Stimulated activated CD4-positive, alpha-beta T cell treated with anti-CD3 and anti-CD28 coated beads, TNF-alpha, amount 100 ng/mL, for 48 hours (primary cell): Measurements from ENCODE around the gene CAPN5.

Source experiments
- DNase-seq, 3 donors: peaks; one replicate each; pipeline ENCODE4 v3.0.0-alpha.2; 2020; ENCODE audit warnings: low read depth in 3 of 3

The CAPN5 gene

DNA sequence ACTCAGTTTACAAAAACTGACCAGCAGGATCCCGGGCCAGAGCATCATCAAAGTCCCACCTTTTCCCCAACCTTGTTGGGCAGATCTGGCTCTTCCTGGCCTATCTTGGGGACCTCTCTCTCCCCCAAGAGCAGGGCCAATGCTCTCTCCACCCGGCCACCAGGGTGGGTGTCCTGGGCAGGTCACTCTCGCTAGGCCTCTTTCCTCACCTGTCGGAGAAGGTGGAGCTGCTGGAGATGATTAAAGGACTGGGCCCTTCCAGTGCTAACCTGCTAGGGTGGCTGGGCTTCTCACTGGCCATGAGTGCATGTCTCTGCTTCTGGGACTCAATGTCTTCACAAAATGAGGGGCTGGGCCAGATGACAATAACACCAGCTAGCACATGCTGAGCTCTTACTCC lies 2.9 kb upstream of the CAPN5 start:
- DNase-seq, result no peak

DNA sequence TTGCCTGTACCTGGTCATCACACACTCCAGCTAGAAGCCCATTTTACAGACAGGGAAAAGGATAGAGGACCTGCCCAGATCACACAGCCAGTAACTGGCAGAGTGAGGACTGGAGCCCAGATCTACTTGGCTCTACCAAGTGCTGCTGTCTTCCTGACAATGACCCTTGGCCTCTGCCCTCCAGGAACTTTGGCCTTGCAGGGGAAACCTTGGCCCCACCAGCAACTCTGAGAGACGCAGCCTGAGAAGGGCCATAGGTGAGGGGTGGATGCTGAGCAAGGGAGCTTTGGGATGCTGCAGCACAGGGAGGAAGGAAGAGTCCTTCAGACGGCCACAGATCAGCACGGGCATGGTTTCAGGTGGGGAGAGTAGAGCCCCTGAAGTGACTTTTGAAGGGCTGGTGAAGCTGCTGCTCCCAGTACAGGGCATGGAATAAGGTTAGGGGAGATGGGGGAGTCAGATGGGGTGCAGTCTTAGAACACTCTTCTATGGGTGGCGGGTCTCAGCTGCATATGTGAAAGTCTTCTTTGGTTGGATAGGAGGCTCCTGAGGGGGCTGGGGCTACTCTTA lies 2.0 kb upstream of the CAPN5 start:
- no peak for DNase-seq

DNA sequence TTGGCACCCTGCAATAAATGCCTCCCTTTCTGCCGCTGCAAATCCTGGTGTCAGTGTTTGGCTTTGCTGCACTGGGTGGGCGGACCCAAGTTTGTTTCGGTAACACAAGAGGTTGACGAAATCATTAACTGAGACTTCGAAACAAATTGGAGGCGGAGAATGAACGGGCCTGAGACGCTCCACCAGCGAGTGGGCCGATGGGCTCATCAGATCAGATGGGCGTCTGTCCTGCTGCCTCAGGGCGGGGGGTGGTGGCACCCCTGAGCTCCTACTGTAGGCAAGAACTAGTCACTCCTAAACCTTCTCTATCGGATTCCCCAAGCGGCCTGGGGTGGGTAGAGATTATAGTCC lies 918 bp upstream of the CAPN5 start:
- no peak for DNase-seq

DNA sequence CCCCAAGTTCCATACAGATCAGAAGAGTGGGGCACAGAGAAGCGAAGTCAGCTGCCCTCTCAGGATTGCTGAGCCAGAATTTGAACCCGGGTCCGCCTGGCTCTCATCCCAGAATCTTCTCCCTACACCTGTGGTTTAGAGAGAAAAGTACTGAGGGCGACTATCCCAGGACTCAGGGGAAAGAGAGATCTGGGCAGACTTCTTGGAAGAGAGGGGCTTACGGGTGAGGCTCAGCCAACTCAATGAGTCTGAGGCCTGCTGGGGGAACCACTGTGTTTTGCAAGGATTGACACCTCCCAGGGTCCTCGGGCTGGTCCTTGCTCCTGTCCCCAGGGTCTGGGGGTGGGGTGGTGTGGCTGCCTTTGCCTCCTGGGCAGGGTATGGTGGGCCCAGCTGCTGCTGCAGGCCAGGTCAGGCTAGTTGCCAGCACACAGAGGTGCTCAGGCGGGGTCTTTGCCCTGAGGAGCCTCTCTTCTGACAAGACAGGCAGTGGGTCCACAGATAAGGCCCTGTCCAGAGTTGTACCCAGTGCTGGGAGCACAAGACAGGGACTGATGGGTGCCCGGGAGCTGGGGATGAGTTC lies 1.2 kb downstream of the CAPN5 start:
- no peak for DNase-seq

DNA sequence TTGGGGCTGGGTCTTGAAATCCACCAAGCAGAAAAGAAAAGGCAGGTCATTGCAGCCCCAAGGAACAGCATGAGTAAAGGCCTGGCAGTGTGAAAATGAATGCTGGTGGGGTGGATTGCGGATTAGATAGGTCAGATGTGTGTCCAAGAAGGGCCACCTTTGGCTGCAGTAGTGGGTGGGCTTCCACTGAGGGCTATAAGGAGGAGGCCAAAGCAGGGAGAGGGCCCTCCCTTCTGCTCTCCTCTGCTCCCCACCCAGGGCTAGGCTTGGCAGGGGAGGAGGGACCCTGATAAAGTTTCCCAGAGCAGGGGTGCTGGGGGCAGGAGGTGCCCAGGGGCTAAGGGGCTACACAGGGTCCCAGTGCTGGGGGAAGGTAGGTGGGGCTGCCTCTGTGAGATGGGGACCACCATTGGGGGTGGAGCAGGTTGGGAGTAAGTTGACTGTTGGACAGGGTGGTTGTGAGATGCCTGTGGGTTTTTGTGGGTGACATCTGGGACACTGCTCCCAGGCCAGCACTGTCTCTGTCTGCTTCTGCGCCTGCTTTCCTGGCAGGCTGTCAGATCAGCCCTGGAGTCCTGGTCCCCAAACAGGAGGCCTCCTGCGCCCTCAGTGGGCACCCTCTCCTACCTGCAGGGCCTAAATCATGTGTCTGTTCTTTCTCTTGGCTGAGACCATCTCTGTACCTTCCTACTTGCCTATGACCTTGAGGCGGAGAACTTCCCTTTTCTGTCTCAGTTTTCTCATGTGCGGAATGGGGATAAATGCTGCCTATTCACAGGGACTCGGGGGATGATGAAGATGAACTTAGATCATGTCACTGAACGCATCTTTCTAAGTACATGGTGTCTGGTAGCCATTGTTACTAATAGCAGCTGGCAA lies 1.9 kb downstream of the CAPN5 start:
- no peak for DNase-seq

DNA sequence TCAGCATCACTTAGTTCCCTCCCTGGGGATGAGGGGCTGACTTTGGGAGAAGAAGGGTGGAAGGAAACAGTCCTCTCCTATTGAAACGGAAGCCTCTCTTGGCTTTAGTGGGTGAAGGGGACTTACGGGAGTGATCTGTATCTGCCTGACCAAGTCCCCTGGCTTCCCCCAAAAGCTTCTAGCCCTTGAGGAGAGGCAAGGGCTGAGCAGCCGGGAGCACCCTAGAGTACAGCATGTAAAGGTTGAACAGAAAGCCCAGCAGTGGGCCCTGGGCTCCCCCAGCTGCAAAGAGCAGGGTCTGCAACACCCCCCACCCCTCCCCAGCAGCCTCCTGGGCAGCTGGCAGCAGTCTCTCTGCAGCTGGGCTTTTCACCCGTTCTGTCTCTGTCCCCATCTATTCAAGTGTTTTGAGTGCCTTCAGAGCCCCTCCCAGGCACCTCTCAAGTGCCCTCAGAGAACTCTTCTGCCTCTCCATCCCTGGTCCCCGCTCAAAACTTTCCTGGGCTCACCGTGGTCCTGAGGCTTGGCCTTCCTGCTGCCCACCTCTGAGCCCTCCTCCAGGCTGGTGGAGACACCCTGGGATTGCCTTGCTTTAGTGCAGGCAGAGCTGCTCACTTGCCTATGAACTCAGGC lies 2.7 kb downstream of the CAPN5 start:
- DNase-seq, result no peak

DNA sequence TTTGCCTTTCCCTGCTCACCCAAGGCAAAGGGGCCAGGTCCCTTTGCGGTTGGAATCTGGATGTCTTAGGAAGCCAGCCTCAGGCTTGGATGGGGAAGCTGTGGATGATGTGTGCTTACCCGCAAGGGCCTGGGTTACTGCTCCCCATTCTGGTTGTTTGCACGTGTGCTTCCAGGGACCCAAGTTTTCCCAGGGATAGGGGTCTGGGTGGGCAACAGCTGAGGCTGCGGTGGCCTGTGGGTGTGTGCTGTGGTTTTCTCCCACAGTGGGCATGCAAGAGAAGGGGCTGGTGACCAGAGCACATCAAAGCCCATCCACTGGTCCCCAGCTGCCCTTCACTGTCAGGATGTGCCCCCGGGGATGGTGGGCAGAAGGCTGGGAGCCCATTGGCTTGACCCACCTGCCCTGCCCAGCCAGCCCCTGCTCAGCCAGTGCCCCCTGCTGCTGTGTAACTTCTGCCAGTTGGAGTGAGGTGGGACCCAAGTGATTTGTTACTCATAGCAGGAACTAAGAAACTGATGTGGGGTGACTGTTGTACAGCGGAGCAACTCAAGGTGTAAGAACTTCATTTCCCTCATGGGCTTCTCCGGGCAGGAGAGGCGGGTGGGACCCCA lies 3.3 kb downstream of the CAPN5 start:
- DNase-seq, result no peak

DNA sequence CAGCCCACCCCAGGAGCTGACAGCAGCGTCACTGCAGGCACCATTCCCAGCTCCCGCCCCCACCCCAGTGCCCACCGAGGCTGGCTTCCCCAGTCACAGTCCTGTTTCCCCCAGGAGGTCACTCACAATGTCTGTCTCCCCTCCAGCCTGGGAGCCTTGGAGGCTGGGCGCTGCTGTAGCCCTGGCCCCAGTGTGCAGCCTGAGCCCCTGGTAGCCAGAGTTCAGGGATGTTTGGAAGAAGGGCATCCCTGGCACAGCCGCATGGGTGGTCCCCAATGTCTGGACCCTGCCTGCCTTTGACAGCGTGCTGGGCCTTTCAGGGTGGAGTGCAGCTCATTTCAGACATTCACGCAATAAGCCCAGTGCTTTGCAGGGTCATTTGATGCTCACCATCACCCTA lies 4.3 kb downstream of the CAPN5 start:
- DNase-seq, result no peak

DNA sequence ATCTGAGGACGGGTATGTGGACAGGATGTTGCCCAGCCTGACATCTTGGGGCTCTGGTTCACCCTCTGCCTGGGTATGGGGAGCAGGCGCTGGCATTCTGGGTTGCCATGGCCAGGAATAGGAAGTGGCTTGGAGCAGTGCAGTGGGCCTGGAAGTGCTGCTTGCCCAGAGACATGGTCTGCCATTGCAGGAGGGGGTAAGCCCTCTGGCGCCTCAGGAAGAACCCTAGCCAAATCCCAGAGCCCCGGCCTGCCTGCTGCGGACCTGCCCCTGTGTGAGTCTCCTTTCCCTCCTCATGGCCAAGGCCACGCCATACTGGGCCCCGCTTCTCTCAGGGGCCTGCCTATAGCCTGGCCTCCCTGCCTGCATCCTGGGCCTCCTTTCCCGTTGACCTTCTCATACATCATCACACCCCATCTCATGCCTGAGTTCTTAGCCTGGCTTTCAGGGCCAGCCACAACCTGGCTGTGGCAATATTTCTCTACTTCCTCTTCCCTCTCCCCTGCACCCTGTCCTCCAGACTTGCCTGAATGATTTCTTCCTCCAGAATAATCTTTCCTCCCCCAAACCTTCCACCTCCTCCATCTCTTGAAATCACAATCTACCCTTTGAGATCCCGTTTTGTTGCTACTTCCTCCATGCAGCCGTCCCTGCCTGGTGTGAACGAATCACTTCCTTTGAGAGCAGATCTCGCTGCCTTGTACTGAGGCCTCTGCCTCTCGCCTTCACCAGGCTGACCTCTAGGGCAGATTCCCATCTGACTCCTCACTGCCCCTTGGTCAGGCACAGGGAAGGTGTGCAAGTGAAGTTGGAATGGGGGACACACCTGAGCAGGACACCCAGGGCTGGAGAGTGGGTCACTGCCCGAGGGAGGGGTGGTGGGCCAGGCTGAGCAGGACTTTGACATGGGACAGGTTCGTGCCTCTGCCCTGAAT lies 5.2 kb downstream of the CAPN5 start:
- no peak for DNase-seq

DNA sequence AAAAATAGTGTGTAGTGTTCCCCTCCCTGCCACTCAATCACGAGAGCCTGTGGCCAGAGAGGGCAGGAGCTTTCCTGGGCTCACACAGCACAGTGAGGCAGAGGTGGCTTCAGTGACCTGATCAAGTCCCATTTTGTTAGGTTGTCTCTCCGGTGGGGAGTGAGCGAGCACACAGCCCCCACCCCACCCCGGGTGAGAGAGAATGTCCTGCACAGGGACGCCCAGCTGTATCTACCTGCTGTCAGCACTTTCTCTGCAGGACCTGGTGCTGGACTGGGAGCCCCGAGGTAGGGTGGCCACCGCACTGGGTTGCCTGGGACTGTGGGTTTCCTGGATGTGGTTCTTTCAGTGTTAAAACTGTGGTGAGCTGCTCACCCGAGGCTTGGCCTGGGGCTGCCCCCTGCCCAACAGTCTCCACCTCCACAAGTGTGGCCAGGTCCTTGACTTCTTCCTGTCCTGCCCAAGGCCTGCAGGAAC lies 6.1 kb downstream of the CAPN5 start:
- DNase-seq, result no peak

DNA sequence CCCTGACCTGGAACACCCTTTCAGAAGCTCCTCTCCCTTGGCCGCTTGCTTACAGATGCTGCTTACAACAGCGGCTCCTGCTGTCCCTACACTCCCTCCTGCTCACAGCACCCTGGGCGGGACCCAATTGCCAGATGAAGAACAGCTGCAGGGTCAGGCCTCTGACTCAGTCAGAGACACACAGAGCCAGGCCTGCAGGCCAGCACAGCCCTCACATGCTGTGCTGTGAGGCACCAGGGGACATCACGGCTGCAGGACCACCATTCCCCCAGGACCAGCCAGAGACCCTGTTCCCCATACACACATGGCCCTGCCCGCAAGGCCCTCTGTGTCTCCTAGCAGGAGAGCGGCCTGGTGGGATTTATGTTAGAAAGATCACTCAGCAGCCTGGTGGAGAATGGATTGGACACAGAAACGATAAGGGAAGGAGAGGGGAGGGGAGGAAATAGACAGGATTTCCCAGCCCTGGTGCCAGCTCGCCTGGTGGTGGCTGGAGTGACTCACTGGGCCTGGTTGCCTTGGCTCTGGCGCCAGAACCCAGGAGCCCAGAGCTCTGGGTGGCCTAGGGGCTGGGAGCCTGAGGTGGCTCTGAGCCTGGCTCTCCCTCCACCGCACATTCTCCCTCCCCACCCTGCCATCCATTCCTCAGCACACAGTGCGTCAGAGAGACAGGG lies 6.7 kb downstream of the CAPN5 start:
- DNase-seq, result no peak

DNA sequence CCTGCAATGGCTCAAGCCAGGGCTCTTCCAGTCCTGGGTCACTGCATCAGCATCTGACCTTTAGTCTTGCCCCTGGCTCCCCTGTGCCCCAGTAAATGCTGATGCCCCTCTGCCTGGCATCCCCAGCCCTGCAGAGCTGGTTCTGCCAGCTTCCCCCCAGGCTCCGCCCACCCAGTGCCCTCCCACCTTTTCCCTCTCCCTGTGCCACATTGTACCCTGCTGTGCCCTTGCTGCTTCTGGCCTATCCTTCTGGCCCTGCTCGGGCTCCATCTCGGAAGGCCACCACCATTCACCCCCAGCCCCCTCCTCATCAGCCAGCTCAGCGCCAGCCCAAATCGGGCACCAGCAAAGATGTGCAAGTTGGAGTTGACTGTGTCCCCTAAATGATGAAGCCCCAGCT lies 7.4 kb downstream of the CAPN5 start:
- DNase-seq, result no peak

DNA sequence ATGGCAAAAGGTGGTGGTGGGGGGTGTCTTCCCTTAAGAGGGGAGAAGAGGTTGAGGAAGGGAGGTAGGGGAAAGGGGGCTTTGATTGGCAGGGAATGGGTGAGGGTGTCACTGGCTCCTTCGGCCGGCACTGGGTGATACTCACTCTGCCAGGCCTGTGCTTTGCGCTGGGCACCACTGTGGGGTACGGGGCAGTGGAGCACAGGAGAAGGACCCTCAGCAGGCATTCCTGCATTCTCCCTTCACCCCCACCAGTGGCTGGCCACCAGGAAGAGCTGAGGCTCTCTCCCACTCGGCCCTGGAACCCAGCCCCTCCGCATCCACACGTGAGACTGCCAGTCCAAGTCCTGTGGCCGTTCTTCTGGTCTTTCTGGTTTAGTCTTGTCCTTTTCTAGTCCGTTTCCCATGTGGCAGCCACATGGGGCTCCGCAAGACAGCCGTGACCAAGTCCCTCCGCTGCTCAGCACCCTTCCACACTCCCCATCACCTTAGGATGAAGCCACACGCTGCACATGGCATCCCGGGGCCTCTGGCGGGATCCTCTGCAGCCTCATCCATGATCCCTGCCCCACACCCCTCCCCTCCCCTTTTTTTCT lies 8.0 kb downstream of the CAPN5 start:
- DNase-seq, result no peak

DNA sequence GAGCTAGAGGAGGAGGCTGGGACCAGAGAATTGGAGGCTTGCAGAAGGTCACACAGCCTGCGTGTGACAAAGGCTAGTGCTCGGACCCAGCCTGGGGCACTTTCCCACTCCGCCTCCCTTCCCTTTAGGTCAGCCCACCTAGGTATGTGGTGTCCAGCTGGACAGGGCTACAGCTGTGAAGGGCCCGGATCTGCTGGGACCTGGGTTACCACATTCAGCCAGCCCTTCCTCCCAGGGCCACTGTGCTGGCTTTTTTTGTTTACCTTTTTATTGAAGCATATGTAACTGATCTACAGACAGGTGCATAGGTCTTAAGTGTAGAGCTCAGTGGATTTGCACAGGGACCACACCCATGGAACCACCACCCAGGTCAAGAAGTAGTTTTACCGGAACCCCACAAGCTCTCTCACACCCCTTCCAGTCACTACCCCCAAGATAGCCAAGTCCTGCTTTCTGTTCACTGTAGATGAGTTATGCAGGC lies 8.7 kb downstream of the CAPN5 start:
- no peak for DNase-seq

DNA sequence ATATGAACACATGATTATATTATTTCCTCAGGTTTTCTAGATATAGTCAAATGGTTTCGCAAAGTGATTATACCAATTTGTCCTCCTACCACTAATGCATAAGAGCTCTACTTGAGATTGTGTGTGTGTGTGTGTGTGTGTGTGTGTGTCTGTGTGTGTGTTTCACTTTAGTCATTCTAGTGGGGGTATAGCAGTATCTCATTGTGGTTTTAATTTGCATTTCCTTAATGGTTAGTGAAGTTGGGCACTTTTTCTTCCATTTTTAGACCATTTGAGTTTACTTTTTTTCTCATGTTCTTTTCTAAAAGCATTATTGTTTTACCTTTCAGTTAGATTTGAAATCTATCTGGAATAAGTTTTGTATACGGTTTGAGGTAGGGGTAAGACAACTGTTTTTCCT lies 12.9 kb downstream of the CAPN5 start:
- no peak for DNase-seq

DNA sequence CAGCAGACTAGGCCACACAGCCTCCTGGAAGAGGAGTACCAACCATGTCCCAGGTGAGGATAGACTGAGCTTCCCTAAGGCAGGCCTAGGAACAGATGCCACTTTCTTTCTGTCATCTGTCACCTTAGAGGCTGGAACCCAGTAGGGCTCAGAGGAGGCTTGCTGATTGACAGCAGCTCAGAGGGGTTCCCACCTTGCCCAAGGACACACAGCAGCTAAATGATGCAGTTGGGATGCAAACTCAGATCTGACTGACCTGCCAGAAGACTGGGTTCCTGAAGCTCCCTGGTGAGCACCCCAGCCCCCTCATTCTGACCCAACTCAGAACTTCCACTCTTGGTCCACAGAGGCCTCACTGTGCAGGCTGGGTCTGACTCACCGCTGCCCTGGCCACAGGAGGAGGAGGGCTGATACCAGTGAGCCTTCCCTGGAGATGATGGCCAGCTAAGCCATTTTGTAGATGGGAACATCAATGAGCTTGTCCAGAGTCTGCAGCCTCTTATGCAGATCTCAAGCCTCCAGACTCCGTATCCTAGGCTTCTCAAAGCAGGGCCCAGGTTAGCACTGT lies 14.0 kb downstream of the CAPN5 start:
- DNase-seq, result no peak

DNA sequence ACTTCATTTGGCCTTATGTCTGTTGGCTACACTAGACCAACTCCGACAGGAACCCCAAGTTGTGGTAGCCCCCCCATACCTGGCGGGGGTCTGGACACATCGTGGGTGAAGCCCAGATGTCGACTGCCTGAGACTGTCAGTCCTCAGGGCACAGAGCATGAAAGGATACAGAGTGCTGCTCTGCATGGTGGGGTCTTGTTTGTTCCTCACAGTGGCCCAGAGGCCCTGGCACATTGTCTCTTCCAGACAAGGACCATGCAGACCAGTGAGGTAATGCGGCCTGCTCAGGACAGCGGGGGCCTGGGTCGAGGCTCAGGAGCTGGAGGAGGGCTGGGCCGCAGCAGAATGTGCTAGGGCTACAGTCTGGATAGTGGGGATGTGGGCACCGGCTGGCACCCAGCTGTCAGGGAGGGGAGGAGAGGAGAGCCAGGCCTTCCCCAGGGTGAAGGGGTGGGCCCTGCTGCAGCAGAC lies 14.6 kb downstream of the CAPN5 start:
- no peak for DNase-seq

DNA sequence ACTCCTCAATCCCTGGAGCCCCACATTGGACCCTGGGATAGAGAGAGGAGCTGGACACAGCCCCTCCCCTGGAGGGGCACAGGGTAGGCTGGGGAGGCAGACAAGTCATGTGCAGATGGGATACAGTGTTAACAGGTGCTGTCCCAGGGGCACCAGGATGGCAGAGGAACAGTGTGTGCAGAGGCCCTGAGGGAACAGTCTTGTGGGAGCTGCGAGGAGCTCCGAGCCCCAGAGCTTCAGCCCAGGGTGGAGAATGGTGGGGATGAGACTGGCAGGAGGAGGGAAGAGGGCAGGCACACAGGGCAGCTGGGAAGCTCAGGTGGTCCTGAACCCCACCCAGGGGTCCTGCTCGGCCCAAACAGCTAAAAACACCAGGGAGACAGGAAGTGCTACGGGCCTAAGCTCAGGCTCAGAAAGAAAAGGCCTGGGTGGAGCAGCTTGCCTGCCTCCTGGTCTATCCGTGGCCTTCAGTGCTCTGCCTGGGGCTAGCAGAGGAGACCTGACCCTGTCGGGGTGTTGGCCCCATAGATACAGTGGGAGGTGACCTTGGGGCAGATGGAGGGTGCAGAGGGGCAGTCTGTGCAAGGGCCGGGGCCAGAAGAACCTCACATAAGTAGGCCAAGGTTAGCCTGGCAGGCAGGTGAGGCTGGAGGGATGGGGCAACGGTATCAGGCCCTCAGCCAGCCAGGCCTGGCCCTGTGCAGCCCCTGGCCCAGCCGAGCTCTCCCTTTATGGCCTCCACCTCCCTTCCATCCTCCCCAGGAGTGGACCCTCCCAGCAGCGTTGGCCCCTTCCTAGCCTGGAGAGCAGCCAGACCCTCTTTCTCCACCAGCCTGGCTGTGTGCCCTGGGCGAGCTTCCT lies 15.4 kb downstream of the CAPN5 start:
- DNase-seq, result no peak
